ENCODE data around the gene SH2B2.

Gene SH2B2

DNA sequence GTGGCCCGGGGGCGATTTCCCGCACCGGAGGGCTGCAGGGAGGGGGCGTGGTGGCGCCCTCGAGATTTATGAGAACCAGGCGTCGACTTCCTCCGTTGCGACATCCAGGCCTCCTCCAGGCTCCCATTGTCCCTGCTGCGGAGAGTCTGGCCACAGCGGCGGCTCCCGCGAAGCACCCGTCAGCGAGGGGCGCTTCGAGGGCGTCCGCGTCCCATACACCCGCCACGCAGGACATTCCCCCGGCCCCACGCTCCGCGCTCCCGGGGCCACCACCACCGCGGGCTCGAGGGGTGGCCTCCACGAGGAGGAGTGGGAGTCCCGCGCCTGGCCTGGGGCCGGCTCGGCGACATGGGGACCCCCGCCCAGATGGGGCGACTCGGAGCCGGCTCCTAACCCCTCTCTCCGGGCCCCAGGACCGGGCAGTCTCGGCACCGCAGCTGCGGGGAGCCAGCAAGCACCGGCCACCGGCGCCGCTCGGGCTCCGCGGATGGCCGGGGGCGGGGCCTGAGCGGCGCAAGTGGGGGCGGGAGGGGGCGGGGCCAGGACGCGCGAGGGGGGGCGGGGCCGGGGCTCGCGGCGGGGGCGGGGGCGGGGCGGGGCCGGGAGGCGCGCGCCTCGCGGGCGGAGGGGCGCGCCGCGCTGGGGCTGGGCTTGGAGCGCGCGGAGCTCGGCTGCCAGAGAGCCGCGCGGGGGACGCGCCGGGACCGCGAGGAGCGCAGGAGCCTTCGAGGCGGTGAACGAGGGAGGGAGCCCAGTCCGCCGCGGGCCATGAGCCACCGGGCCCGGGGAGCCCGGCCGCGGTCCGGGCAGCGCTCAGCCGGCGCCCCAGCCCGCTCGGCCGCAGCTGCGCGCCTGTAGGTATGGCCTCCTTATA, at the start of gene SH2B2:
TSS of gene SH2B2 (plus strand) at position 632 of the 874 bp plus-strand sequence. CDS start 13,683 bp downstream, outside the sequence.
- DNase-seq = peak; percentile 76

GRCh38 chr7:102239206-102239820, 47.4 kb upstream of the SH2B2 start:
- DNase-seq = no peak

DNA sequence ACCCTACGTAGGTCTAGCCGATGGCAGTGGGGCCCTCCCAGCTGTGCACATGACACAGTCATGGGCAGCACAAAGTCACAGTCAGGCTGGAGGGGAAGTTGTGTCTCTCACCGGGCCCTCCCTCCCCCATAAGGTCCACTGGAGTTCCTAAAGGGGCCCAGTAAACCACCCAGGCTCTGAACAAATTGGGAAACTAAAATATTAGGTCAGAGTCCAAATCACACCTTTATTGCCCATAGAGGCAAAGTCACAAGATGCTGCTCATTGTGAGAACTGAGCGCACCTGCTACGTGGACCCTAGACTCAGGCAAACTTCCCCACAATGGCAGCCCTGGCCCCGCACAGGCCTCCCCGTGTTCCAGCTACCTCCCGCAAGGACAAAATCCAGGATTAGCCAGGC, 45.2 kb upstream of the SH2B2 start:
- DNase-seq = no peak

DNA sequence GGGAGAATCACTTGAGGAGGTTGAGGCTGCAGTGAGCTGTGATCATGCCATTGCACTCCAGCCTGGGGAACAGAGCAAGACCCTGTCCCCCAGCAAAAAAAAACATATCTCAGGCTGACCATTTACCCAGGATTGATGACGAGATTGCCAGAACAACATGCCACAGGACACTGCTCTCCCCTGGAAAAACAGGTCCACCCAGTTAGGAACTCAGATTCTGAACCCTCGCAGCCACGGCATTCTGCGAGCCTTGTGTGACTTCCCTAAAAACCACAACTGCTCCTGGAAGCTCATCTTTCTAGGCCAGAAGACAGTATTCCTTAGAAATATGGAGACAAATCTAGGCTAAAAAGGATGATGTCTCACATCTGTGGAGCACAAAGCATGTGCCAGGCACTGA, 42.1 kb upstream of the SH2B2 start:
- no peak for DNase-seq

DNA sequence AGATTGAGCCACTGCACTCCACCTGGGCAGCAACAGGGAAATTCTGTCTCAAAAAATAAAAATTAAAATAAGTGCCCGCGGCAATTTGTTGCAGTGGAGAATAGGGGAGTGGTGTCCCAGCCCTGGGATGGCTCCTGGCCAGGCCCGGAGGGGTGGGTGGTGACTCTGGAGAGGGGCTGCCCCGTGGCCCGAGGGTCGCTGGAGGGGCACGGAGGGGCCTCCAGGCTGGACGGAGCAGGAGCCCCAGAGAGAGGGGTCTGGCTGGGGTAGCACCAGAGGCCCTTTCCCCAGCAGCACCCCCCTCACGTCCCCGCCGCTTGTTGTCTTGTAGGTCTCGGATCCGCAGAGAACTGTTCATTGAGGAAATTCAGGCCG, 38.6 kb upstream of the SH2B2 start:
- DNase-seq = no peak

GRCh38 chr7:102248456-102249395, 37.9 kb upstream of the SH2B2 start:
- no peak for DNase-seq

- no peak for DNase-seq
Measured at GRCh38 chr7:102251531-102252365, 34.9 kb upstream of the SH2B2 start.

DNA sequence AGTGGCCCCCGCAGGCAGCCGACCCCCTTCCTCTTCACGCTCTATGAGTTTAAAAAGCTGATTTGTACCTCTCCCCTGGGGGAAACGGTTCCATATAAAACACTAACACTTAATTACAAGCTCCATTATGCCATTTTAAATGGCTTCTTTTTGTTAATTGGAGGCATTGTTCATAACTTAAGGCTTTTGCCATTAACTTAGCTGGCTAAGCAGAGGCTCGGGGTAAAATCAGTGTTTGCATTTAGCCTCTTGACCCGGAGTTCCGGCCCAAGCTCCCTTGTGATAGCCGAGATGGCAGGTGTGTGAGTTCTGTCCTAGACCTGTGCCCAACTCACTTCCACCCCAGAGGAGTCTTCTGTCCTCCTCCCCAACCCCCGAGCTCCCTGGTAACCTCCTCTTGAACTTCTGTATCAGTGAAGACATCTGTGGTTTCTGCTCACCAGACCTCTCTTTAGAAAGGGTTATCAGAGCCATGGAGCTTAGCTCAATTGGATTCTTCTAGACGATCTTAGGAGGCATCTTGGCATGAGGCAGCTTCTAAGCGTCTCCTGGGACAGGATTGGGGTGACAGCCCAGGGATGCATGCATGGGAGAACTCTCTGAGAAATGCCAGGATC, 34.2 kb upstream of the SH2B2 start:
- DNase-seq = no peak

DNA sequence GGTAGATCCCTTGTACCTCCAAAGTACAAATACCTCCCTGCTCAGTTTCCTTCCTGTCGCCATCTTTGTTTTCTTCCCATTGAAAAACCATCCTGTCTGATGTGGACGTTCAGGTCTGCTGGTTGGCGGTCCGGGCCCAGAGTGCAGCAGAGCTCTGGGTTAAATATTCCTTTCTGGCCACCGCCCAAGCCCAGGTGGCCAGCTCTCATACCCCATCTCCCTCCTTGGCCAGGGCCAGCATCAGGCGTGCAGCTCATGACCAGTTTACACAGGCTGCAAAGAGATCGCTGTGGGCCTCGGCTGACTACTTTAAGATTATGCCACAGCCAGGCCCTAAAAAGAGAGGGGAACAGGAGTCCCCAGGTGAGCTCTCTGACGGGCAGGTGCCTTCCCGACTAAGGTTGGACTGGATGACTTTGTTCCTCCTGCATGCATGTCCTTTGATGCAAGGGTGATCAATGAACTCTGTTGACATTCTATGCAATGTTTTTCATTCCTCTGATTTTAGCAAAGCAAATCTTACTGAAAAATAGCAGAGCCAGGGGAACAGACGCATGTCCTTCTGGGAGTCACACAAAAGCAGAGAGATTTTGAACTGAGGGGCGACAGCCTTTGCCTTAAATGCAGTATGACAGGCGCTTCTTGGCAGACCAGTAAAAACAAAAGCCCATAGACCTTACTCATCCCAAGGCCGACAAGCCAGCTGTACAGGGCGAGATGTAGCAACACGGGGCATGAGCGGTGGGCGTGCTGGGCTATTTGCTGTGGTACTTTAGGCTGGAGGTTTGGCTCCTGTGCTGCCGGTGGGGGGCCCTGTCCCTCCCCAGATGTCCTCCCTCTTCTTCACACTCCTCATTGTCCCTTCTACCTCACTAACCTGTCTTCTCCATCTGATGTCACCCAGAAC, 33.3 kb upstream of the SH2B2 start:
- DNase-seq = no peak

DNA sequence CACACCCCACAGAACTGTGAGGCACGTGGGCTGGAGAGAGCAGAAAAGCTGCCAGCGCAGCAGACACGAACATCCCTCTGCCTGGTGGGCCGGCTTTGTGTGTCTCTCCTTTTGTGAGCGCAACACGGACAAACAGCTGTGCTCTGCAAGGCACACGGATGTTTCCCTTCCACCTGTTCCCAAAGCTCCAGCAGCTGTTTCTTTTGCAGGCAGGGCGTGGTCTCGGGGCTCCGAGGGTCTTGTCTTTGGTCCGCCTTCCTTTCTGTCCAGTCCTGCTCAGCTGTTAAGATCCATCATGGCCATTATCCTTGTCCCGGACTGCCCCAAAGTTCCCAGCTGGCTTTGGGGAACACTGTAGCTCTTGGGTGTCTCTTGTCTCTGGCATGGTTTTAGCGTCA, 32.7 kb upstream of the SH2B2 start:
- DNase-seq = peak; percentile 79

- no peak for DNase-seq
Measured at GRCh38 chr7:102254521-102254920, 32.1 kb upstream of the SH2B2 start.

DNA sequence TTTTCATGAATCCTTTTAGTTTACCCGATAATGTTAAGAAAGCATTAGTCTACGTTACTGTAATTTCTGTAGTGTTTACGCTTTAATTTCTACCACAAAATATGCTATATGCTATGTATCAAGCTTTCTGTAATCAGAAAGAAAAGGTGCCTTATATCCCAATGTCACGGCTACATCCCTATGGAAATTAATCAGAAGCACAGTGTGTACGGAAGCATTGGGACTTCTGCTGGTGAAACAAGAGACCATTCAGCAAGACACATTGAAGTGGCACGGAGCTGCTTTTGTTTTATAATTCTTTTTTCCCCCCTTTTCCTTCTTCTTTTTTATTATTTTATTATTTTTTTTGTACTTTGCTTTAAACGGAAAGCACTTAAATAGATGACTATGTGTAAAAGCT, 31.2 kb upstream of the SH2B2 start:
- DNase-seq = no peak

DNA sequence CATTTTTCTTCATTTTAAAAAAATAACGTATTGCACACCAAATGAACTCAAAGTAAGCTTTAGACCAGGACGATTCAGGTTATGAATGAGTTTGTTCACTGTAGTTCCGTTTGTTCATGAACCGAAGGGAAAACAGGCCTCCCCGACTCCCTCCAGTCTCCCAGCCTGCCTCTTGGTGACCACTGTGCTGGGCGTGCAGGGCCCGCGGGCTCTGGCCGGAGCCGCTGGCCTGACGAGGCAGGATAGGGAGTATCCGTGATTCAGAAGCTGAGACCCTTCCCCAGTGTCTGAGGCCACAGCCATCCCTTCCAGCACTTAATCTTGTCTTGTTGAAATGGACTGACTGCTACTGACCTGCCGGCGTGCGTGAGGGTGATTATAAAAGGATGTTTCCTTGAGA, 30.8 kb upstream of the SH2B2 start:
- DNase-seq = no peak

GRCh38 chr7:102258073-102258748, 28.5 kb upstream of the SH2B2 start:
- DNase-seq = no peak

- no peak for DNase-seq
Measured at GRCh38 chr7:102258749-102259107, 27.9 kb upstream of the SH2B2 start.

GRCh38 chr7:102260856-102261255, 25.8 kb upstream of the SH2B2 start:
- peak; percentile 57 for DNase-seq

DNA sequence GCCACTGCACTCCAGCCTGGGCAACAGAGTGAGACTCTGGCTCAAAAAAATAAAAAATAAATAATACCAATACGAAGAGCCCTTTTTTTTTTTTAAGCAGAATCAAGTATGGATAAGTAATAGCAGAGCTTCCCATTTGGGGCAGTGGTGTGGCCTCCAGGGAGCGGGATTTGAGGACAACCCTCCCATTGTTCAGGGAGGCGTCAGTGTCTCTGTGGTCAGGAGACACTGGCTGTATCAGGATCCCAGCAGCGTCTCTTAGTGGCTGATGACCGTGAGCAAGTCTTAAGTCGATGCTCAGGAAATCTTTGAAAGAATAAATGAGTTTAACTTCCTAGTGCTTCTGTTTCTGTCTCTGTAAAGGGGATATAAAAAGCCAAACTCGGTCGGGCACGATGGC, 25.2 kb upstream of the SH2B2 start:
- no peak for DNase-seq

- DNase-seq = no peak
Measured at GRCh38 chr7:102262546-102262945, 24.1 kb upstream of the SH2B2 start.

DNA sequence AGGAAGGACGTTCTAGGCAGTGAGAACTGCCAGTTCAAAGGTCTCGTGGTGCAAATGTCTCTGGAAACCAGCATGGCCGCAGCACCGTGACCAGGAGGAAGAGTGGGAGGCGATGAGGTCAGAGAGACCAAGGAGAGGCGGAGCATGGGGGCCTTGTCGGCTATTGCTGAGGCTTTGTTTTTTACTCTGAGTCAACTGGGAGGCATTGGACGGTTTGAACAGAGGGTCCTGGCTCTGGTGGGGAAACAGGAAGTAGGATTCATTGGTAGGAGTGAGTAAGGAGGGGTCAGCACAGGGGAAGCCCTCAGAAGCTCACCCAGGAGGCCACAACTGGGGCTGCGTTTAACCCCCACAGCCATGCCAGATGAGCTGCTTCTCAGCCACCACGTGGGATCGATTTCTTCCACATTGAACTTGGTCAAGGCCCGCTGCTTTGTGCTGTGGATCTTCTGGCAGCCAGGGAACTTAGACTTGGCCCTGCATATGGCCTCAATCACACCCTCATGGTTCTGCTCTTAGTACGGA, 22.2 kb upstream of the SH2B2 start:
- no peak for DNase-seq

- no peak for DNase-seq
Measured at GRCh38 chr7:102266541-102266940, 20.1 kb upstream of the SH2B2 start.
